ENCODE results near the gene TMEM225.
"Not testable (repeated sequence)": the region's sequence is repeated elsewhere in the genome, so short reads cannot be mapped to it uniquely, and the experiment has no call there.

TMEM225 gene

DNA sequence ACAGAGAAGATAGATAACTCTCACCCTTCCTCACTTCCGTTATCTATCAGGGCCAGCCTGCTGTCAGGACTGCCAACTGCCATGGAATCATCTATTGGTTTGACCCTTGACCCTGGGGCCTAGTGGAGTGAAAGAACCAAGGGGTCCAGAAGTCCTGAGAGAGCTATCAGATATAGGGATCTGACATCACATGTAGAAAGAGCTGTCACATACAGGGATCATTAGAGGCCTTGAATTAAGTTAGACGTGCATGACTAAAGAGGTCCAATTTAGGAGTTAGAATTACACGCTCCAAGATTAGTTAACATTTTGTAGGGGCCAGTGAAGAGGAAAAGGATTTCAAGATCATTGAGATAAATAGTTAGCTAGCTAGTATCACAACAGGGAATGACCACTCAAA lies at the start of gene TMEM225:
TMEM225 (minus strand) TSS at position 101 of the 400 bp plus-strand sequence. CDS start 245 bp downstream, outside the sequence.
- DNase-seq: no peak

DNA sequence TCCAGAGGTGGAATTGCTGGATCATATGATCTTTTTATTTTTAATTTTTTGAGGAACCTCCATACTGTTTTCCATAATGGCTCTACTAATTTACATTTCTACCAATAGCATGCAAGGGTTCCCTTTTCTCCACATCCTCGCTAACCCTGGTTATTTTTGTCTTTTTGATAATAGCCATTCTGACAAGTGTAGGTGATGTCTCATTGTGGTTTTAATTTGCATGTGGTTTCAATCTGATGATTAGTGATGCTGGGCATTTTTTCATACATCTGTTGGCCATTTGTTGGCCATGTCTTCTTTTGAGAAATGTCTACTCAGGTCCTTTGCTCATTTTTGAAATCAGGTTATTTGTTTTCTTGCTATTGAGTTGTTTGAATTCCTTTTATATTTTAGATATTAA lies 38.6 kb upstream of the TMEM225 start:
- DNase-seq: no peak

GRCh38 chr11:123920943-123921342 lies 35.5 kb upstream of the TMEM225 start:
- no peak for DNase-seq

- no peak for DNase-seq
Measured at GRCh38 chr11:123905826-123906225, 20.4 kb upstream of the TMEM225 start.

GRCh38 chr11:123904932-123905331 lies 19.5 kb upstream of the TMEM225 start:
- DNase-seq: no peak

- no peak for DNase-seq
Measured at GRCh38 chr11:123903932-123904331, 18.5 kb upstream of the TMEM225 start.

DNA sequence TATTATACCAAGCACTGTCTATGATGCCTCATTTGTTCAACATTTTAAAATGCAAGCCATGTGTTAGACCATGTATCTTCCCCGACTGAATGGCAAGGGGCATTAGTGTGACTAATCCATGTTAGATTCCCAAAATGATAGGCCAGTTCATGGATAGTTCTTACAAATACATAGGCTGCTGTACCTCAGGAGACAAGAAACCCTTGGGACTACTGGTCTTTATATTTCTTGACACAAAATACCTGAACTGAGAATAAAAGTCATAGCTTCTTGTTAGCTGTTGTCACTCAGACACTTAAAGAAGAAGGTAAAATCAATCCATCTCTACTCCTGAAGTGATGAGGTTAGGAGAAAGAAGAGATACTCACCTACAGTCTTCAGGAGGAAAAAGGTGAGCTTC lies 16.4 kb upstream of the TMEM225 start, which contains the start of gene OR8D4:
OR8D4 (plus strand) TSS at position 301 of the 400 bp plus-strand sequence. CDS start 4,265 bp downstream, outside the sequence.
- DNase-seq: no peak

DNA sequence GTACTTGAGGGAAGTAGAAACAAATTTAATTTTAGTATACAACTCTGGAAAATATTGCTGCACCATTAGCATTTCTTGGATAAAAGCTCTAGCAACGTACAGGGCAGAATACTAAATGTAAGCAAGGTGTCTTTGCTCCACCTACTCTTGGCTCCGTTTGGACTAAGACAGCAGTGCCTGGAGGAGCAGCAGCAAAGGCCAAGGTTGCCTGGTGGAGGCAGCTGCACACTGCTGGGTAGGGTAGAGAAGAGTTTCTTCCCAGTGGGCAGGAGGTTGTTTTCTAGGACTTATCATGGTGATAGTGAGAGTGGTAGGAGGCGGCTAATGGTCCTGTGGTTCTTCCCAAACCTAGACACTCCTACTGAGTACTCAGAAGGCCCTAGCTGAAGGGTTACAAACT lies 14.3 kb upstream of the TMEM225 start:
- DNase-seq: no peak

GRCh38 chr11:123892031-123892430 lies 6.6 kb upstream of the TMEM225 start:
- no peak for DNase-seq

GRCh38 chr11:123880912-123881311 lies 4.6 kb downstream of the TMEM225 start:
- DNase-seq: no peak

DNA sequence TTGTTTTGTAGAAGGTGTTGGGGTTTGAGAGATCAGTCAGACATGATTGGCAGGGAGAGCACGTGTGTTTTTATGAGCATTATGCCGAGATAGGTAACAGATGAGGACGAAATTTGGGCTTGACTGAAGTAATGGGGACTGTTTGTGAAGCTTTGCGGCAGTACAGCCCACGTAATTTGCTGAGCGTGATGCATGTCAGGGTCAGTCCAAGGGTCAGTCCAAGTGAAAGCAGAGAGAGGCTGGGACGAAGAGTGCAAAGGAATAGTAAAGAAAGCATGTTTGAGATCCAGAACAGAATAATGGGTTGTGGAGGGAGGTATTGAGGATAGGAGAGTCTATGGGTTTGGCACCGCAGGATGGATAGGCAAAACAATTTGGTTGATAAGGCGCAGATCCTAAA lies 17.7 kb downstream of the TMEM225 start:
- DNase-seq: not testable (repeated sequence)

DNA sequence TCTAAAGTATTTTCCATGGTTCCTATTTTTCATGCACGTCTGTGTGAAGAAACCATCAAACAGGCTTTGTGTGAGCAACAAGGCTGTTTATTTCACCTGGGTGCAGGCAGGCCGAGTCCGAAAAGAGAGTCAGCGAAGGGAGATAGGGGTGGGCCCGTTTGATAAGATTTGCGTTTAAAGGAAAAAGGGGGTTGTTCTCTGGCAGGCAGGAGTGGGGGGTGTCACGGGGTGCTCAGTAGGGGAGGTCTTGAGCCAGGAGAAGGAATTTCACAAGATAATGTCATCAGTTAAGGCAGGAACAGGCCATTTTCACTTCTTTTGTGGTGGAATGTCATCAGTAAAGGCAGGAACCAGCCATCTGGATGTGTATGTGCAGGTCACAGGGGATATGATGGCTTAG lies 20.2 kb downstream of the TMEM225 start:
- not testable (repeated sequence) for DNase-seq

DNA sequence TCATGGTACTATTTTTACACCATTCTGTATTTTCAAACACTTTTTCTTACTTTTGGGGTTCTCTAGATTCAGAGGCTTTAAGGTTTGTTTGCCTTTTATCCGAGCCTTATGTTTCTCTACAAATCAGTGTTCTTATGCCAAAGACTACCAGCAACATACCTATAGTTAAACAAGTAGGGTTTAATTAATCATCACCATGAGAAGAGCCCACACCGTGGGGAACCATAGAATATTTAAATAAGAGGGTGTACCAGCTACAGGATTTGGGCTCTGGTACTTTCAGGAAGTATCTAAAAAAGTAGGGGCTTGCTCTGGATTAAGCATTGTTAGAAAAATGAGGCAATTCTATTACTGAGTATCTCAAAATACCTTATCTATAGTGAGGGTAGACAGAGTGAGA lies 25.7 kb downstream of the TMEM225 start:
- no peak for DNase-seq

GRCh38 chr11:123856444-123856843 lies 29.0 kb downstream of the TMEM225 start:
- DNase-seq: no peak

DNA sequence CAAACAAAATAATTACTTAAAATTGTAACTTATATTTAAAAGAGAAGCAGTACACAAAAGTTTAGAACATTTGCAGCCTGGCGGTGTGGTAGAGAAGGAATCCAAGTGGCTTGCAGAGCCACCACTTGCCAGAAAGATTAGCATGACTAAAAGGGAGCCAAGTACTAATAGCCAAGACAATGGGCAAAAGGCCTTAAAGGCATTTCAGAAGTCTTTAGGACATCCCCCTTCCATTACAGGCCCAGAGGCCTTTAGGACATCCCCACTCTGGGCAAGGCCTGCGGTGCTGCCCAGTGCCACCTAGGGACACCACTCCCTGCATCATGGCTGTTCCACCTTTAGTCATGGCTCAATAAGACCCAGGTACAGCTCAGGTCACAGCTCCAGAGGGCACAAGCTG lies 32.4 kb downstream of the TMEM225 start:
- DNase-seq: no peak

- DNase-seq: no peak
Measured at GRCh38 chr11:123852321-123852720, 33.1 kb downstream of the TMEM225 start.

GRCh38 chr11:123851110-123851509 lies 34.4 kb downstream of the TMEM225 start:
- DNase-seq: no peak

GRCh38 chr11:123841174-123841573 lies 44.3 kb downstream of the TMEM225 start:
- DNase-seq: no peak

- DNase-seq: no peak
Measured at GRCh38 chr11:123839131-123839530, 46.3 kb downstream of the TMEM225 start.

- DNase-seq: no peak
Measured at GRCh38 chr11:123838659-123839058, 46.8 kb downstream of the TMEM225 start.

DNA sequence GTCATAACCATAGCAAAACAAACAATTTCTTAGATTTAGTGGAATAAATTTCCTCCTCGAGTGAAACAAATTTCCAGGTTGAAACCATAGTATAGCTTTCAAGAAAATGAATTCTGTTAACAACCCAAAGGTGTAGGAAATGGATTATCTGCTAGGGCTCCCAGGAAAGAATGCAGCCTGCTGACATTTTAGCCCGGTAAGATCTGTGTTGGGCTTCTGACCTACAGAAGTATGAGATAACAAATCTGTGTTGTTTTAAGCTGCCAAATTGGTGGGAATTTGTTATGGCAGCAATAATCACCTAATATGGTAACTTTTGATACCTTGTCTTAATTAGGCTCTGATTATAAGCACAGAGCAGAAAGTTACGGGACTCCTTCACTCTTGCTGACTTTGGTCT lies 47.3 kb downstream of the TMEM225 start:
- DNase-seq: no peak

DNA sequence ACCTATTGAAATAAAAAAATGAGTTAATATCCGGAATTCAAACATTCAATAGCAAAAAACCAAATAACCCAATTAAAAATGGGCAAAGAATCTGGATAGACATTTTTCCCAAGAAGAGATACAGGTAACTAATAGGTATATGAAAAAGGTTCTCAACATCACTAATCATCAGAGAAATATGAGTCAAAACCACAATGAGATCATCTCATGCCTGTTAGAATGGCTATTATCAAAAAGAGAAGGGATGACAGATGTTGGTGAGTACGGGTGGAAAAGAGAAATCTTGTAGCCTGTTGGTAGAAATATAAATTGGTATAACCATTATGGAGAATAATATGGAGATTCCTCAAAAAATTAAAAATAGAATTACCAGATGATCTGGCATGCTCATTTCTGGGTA lies 52.4 kb downstream of the TMEM225 start:
- no peak for DNase-seq

Measured in SHP77 (cell line).